HFF-Myc (cell line): Measurements from ENCODE around the gene AHRR.

Experiments
- DNase-seq: peaks from one replicate; pipeline ENCODE4 v3.0.0-alpha.2; 2011; ENCODE audit warnings: low read depth; ENCODE audit errors: extremely low read depth
- H3K4me3 ChIP-seq: replicated peaks from 2 replicates; pipeline ENCODE4 v1.5.1; 2011; ENCODE audit warnings: low read depth, mild to moderate bottlenecking, control low read depth, low read length
- CTCF ChIP-seq: IDR thresholded peaks from 2 replicates; pipeline ENCODE4 v1.5.1; 2012; ENCODE audit warnings: mild to moderate bottlenecking, low read depth, low read length, control low read depth; ENCODE audit errors: missing control alignments

Gene AHRR

GRCh38 chr5:457195-457961 lies 135.9 kb downstream of the AHRR start:
- no peak for DNase-seq
- no peak overlapping the region for H3K4me3 ChIP-seq
- TF ChIP-seq CTCF = no peak

GRCh38 chr5:458547-459353 lies 137.2 kb downstream of the AHRR start:
- no peak for TF ChIP-seq CTCF

GRCh38 chr5:459562-460272 lies 138.2 kb downstream of the AHRR start:
- no peak for DNase-seq
- TF ChIP-seq CTCF = no peak
- H3K4me3 ChIP-seq = no peak overlapping the region

More at GRCh38 chr5:458547-459353, 137.2 kb downstream of the AHRR start:
- no peak overlapping the region for H3K4me3 ChIP-seq
- DNase-seq = no peak

GRCh38 chr5:460273-460625 lies 138.7 kb downstream of the AHRR start:
- DNase-seq = no peak
- H3K4me3 ChIP-seq = no peak overlapping the region
- TF ChIP-seq CTCF = no peak

GRCh38 chr5:462051-462481 lies 140.6 kb downstream of the AHRR start:
- DNase-seq = no peak
- no peak overlapping the region for H3K4me3 ChIP-seq
- TF ChIP-seq CTCF = no peak

GRCh38 chr5:463301-463700 lies 141.8 kb downstream of the AHRR start:
- TF ChIP-seq CTCF = no peak
- H3K4me3 ChIP-seq = no peak overlapping the region
- DNase-seq = no peak
